Measurements from ENCODE around the gene GCK.

The GCK gene

DNA sequence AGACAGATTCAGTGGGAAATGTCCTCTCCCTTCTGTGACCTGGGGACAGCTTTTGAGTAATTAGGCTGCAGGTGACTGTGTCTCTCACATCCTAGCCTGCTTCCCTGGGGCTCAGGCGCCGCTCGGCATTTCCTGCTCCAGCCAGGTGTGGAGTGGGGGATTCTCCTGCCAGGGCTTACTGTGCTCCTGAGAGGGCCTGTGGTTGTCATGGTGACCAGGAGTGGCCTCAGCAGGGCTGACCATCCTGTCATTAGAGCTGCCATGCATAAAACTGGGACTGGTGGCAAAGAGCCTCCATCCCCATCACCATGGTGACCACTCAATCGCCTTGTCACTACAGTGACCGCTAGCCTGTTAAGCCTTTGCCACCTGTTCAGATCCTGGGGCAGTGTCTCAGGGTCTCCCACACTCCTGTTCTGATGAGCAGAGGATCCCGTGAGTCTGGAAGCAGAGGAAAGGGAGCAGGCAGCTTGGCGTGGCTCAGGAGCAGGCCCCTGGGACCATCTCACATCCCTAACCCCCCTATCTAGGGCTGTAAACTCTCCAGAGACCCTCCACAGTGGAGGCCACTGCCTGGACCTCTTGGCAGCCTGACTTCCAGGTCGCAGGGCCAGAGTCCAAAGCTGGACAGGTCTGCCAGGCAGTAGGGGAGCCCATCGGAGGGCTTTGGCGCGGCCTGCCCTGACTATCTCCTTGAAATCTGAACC, at the start of gene GCK:
Gene GCK, minus strand, starts transcription at position 154 of the 707 bp plus-strand sequence. CDS start 486 bp downstream, outside the sequence.
- no peak for ATAC-seq (replicated peaks; ENCODE audit: extremely low read depth, poor library complexity, severe bottlenecking)
- no peak within 1 kb of the TSS for H3K27ac Mint-ChIP-seq (ENCODE audit: low read depth)
- H3K36me3 Mint-ChIP-seq (ENCODE audit: insufficient read depth), result no peaks in the 10 kb centered on the region
- no peaks in the 10 kb centered on the region for H3K4me1 Mint-ChIP-seq
- no peaks in the 10 kb centered on the region for H3K9me3 Mint-ChIP-seq
- H3K27me3 Mint-ChIP-seq, result peaks cover 41% of the 10 kb centered on the region
- DNase-seq (ENCODE audit: low spot score in 2 of 2), result no peak
- H3K4me3 Mint-ChIP-seq, result no peak within 1 kb of the TSS

GRCh38 chr7:44238116-44238695, 49.0 kb upstream of the GCK start:
- H3K36me3 Mint-ChIP-seq (ENCODE audit: insufficient read depth), result no peaks in the 10 kb centered on the region
- peaks cover 14% of the 10 kb centered on the region for H3K27me3 Mint-ChIP-seq
- no peaks in the 10 kb centered on the region for H3K9me3 Mint-ChIP-seq
- ATAC-seq (replicated peaks; ENCODE audit: extremely low read depth, poor library complexity, severe bottlenecking) (no peak), DNase-seq (ENCODE audit: low spot score in 2 of 2) (no peak)
- H3K4me1 Mint-ChIP-seq, result no peaks in the 10 kb centered on the region
- no peak overlapping the region for H3K4me3 Mint-ChIP-seq
- H3K27ac Mint-ChIP-seq (ENCODE audit: low read depth), result no peak overlapping the region

- ATAC-seq (replicated peaks; ENCODE audit: extremely low read depth, poor library complexity, severe bottlenecking), result no peak
- no peak overlapping the region for H3K27ac Mint-ChIP-seq (ENCODE audit: low read depth)
- H3K36me3 Mint-ChIP-seq (ENCODE audit: insufficient read depth), result no peaks in the 10 kb centered on the region
- peaks cover 14% of the 10 kb centered on the region for H3K27me3 Mint-ChIP-seq
- H3K4me3 Mint-ChIP-seq, result no peak overlapping the region
- DNase-seq (ENCODE audit: low spot score in 2 of 2), result no peak
- H3K4me1 Mint-ChIP-seq, result no peaks in the 10 kb centered on the region
- H3K9me3 Mint-ChIP-seq, result no peaks in the 10 kb centered on the region
These were observed 48.5 kb upstream of the GCK start for GRCh38 chr7:44237696-44238095.

GRCh38 chr7:44236333-44236728, 47.1 kb upstream of the GCK start:
- no peaks in the 10 kb centered on the region for H3K9me3 Mint-ChIP-seq
- H3K27me3 Mint-ChIP-seq, result peaks cover 14% of the 10 kb centered on the region
- ATAC-seq (replicated peaks; ENCODE audit: extremely low read depth, poor library complexity, severe bottlenecking) (no peak), DNase-seq (ENCODE audit: low spot score in 2 of 2) (no peak)
- no peak overlapping the region for H3K4me3 Mint-ChIP-seq
- H3K27ac Mint-ChIP-seq (ENCODE audit: low read depth), result no peak overlapping the region
- no peaks in the 10 kb centered on the region for H3K36me3 Mint-ChIP-seq (ENCODE audit: insufficient read depth)
- no peaks in the 10 kb centered on the region for H3K4me1 Mint-ChIP-seq

- no peaks in the 10 kb centered on the region for H3K9me3 Mint-ChIP-seq
- no peak for ATAC-seq (replicated peaks; ENCODE audit: extremely low read depth, poor library complexity, severe bottlenecking)
- H3K4me3 Mint-ChIP-seq, result no peak overlapping the region
- no peaks in the 10 kb centered on the region for H3K4me1 Mint-ChIP-seq
- DNase-seq (ENCODE audit: low spot score in 2 of 2), result no peak
- H3K27me3 Mint-ChIP-seq, result peaks cover 14% of the 10 kb centered on the region
- H3K36me3 Mint-ChIP-seq (ENCODE audit: insufficient read depth), result no peaks in the 10 kb centered on the region
- no peak overlapping the region for H3K27ac Mint-ChIP-seq (ENCODE audit: low read depth)
These were observed 46.5 kb upstream of the GCK start for GRCh38 chr7:44235582-44236332.

DNA sequence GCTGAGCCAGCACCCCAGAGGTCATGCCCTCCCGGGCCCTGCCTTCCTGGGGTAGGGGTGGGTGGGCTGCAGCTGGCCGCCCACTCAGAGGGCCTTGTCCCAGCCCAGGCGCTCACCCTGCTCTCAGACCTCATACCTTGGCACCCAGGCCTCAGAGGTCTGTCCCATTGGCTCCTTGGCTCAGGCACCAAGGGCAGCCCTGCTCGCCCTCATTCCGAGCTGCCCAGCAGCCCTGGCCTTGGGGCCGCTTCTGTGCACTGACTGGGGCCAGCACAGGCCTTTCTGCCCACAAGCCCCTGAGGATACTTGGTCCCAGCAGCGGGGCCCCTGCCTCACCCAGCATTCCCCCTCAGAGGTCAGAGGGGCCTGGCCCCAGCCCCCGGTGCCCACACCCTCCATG, 45.8 kb upstream of the GCK start:
- DNase-seq (ENCODE audit: low spot score in 2 of 2) (no peak), ATAC-seq (replicated peaks; ENCODE audit: extremely low read depth, poor library complexity, severe bottlenecking) (no peak)
- no peaks in the 10 kb centered on the region for H3K4me1 Mint-ChIP-seq
- no peak overlapping the region for H3K27ac Mint-ChIP-seq (ENCODE audit: low read depth)
- H3K27me3 Mint-ChIP-seq, result peaks cover 14% of the 10 kb centered on the region
- no peaks in the 10 kb centered on the region for H3K36me3 Mint-ChIP-seq (ENCODE audit: insufficient read depth)
- H3K9me3 Mint-ChIP-seq, result no peaks in the 10 kb centered on the region
- H3K4me3 Mint-ChIP-seq, result no peak overlapping the region

DNA sequence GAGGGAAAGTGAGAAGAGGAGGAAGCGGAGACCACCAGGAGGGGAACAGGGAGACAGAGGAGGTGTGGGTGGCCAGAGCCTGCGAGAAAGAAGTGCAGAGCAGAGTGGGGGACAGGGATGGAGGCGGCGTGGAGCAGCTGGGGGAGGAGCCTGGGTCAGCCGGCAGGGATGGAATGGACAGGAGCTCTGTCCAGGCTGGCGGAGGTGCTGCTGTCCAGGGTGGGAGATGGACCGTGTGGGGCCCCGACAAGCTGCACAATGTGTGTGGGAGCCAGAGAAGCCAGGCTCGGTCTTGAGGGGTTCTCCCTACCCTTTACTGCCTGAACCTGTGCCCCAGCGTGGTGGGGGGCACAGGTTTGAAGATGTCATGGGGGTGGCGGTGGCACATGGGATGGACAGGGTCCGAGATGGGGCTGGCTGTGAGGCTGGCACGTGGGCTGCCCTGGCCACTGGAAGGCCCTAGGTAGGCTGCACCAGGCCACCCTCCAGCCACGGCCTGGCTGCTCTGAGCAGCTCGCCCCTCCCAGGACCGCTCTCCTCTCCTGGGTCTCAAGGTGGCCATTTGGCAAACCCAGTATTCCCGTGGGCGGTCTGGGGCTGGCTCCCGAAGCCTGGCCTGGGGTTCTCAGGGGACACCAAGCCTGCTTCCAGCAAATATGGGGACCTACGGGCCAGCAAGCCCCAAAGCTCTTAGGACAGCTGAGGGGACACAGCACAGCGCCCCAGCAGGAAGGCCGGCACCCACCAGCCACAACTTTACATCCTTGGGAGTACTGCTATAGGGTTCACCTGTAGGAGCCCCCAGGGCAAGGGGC, 43.9 kb upstream of the GCK start:
- no peak for DNase-seq (ENCODE audit: low spot score in 2 of 2)
- no peaks in the 10 kb centered on the region for H3K9me3 Mint-ChIP-seq
- H3K27ac Mint-ChIP-seq (ENCODE audit: low read depth), result no peak overlapping the region
- H3K36me3 Mint-ChIP-seq (ENCODE audit: insufficient read depth), result no peaks in the 10 kb centered on the region
- peaks cover 14% of the 10 kb centered on the region for H3K27me3 Mint-ChIP-seq
- H3K4me3 Mint-ChIP-seq, result no peak overlapping the region
- no peak for ATAC-seq (replicated peaks; ENCODE audit: extremely low read depth, poor library complexity, severe bottlenecking)
- no peaks in the 10 kb centered on the region for H3K4me1 Mint-ChIP-seq

DNA sequence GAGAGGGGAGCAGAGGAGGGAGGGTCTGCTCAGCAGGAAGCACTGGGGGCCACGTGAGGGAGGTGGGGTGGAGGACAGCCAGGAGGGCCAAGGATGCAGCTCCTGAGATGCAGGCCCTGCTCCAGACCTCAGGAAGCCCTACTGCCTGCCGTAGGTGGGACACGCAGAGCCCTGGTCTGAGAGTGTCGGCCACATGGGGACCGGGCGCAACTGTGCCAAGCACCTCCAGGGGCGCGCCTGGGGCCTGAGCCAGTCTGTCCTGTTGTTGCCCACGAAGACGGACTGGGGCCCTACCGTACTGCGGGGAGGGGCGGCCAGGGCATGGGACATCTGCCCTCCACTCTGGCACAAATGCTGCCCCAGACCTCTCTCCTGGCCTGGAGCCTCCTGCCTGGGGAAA, 43.2 kb upstream of the GCK start:
- Mint-ChIP-seq H3K9me3 (no peaks in the 10 kb centered on the region), H3K27me3 (peaks cover 14% of the 10 kb centered on the region), H3K4me3 (no peak overlapping the region), H3K36me3 (ENCODE audit: insufficient read depth) (no peaks in the 10 kb centered on the region), H3K4me1 (no peaks in the 10 kb centered on the region), H3K27ac (ENCODE audit: low read depth) (no peak overlapping the region)
- DNase-seq (ENCODE audit: low spot score in 2 of 2) (no peak), ATAC-seq (replicated peaks; ENCODE audit: extremely low read depth, poor library complexity, severe bottlenecking) (no peak)

DNA sequence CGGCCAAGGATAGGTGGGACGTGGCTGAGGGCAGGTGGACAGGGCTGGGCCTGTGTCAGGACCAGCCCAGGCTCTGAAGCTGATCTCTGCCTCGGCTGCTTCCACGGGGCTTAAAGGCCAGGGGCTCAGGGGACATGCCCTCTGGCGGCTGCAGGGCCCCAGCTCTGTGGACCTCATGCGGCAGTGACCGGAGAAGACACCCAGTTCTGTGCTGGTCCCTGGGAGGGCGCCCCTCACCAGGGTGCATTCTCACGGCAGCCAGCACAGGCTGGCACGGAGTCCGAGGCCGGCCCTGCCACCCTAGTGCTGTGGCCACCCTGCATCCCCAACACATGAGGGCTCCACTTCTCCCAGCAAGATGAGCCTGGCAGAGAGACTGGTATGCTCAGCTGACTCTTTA, 41.8 kb upstream of the GCK start:
- H3K27me3 Mint-ChIP-seq, result peaks cover 10% of the 10 kb centered on the region
- H3K27ac Mint-ChIP-seq (ENCODE audit: low read depth), result no peak overlapping the region
- no peak overlapping the region for H3K4me3 Mint-ChIP-seq
- no peak for ATAC-seq (replicated peaks; ENCODE audit: extremely low read depth, poor library complexity, severe bottlenecking)
- H3K36me3 Mint-ChIP-seq (ENCODE audit: insufficient read depth), result no peaks in the 10 kb centered on the region
- no peaks in the 10 kb centered on the region for H3K9me3 Mint-ChIP-seq
- DNase-seq (ENCODE audit: low spot score in 2 of 2), result no peak
- no peaks in the 10 kb centered on the region for H3K4me1 Mint-ChIP-seq

DNA sequence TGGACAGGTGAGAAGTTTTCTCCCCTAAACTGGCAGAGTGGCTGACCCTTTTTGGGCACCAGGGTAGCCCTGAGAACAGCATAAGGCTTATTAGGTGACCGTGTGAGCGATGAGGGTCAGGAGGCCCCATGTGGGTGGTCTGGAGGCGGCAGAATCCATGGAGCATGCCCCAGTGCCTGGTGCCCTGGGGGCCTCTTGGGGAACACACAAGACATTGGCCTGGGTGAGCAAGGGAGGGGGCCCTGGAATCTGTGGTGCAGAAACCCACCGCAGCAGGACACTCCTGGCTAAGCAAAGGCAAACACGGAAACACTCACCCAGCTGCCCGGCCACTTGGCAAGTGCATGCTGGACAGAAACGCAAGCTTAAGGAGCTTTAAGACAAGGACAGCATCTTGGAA, 41.0 kb upstream of the GCK start:
- peaks cover 13% of the 10 kb centered on the region for H3K27me3 Mint-ChIP-seq
- ATAC-seq (replicated peaks; ENCODE audit: extremely low read depth, poor library complexity, severe bottlenecking), result no peak
- H3K9me3 Mint-ChIP-seq, result no peaks in the 10 kb centered on the region
- H3K4me3 Mint-ChIP-seq, result no peak overlapping the region
- no peaks in the 10 kb centered on the region for H3K36me3 Mint-ChIP-seq (ENCODE audit: insufficient read depth)
- H3K4me1 Mint-ChIP-seq, result no peaks in the 10 kb centered on the region
- H3K27ac Mint-ChIP-seq (ENCODE audit: low read depth), result no peak overlapping the region
- DNase-seq (ENCODE audit: low spot score in 2 of 2), result no peak

GRCh38 chr7:44229546-44230105, 40.4 kb upstream of the GCK start:
- no peak for ATAC-seq (replicated peaks; ENCODE audit: extremely low read depth, poor library complexity, severe bottlenecking)
- H3K36me3 Mint-ChIP-seq (ENCODE audit: insufficient read depth), result no peaks in the 10 kb centered on the region

DNA sequence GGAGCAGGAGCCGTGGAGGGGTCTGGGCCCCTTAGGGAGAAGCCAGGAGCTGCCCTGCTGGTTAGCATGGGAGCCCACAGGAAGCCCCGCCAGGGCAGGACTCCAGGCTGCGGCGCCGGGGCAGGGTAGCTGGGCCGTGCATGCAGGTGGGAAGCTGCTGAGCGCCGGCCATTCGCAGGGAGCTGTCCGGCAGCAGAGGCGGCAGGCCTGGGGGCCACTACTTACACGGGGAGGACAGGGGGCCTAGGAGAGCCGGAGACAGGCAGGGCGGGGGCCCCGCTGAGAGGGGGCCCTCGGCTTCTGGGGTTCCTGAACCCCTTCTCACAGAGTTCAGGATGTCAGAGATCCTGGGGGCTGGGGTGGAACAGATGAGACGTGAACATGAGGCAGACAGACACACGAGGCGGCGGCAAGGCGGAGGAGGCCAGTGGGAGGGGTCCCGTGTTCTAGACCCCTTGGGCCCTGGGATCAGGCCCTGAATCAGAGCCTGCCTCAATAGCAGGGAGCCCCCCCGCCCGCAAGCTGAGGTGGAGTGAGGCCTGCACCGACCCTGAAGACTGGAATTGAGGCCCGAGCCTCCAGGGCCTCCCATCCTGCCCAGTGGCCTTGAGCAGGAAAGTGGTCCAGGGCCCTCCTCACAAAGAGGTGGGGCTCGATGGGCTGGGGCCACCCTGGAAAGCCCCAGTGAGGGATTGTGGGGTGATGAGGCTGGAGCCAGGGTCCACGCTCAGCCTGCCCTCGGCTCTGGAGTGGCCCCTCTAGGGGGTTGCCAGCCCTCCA, 39.5 kb upstream of the GCK start:
- H3K36me3 Mint-ChIP-seq (ENCODE audit: insufficient read depth), result no peaks in the 10 kb centered on the region

More at GRCh38 chr7:44229546-44230105, 40.4 kb upstream of the GCK start:
- no peak overlapping the region for H3K4me3 Mint-ChIP-seq
- no peak overlapping the region for H3K27ac Mint-ChIP-seq (ENCODE audit: low read depth)
- no peaks in the 10 kb centered on the region for H3K4me1 Mint-ChIP-seq
- H3K27me3 Mint-ChIP-seq, result peaks cover 15% of the 10 kb centered on the region
- no peaks in the 10 kb centered on the region for H3K9me3 Mint-ChIP-seq
- DNase-seq (ENCODE audit: low spot score in 2 of 2), result no peak

More for the DNA sequence above, 39.5 kb upstream of the GCK start:
- Mint-ChIP-seq H3K27me3 (peaks cover 23% of the 10 kb centered on the region), H3K9me3 (no peaks in the 10 kb centered on the region), H3K4me1 (no peaks in the 10 kb centered on the region), H3K4me3 (no peak overlapping the region), H3K27ac (ENCODE audit: low read depth) (no peak overlapping the region)
- no peak for ATAC-seq (replicated peaks; ENCODE audit: extremely low read depth, poor library complexity, severe bottlenecking)
- no peak for DNase-seq (ENCODE audit: low spot score in 2 of 2)
